ENCODE measurements around the gene SPNS2. TPM values are rescaled to one million over a fixed set of nuclear protein-coding genes. Genes with fewer than 3 reads are reported as not detected.

SPNS2 gene
- total and polyA plus RNA-seq, 2 of the 8 experiments (the other 6 are each of a cell fraction or from before 2014, with no cell fraction given) = 1.2 to 1.5 TPM

DNA sequence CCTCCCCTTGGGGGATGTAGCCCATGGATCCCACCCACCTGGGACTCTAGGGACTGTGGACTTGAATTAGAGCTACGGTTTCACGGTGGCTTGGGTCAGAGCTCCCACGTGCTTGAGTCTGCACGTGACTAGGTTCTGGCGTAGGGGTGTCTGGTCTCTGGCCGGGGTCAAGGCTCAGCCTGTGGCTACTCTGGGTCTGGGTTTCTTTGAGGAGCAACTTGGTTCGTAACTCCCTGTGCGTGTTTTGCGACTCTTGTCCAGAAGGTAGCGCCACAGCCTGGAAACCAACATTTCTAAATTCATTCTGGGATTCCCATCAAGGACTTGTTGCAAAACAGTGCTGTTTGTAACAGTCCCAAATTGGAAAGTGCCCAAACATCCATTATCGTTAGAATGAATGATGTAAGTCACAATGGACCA lies 62.2 kb downstream of the SPNS2 start:
- Histone ChIP-seq H3K27me3 (replicated peaks in 1 of 4; ENCODE audit: control insufficient read depth in 3 of 4, extremely low read depth in 1 of 4, insufficient read depth in 3 of 4, low read length in 3 of 4) (no peaks in the 10 kb centered on the region; a peak in 1 of 7 replicates), H3K4me3 (ENCODE audit: extremely low read depth in 1 of 4, insufficient read depth in 2 of 4, low read depth in 3 of 4, low read length in 4 of 4) (no peak overlapping the region), H3K56ac (replicated peaks; ENCODE audit: insufficient read length, low read depth, low read length) (no peak overlapping the region), H4K5ac (ENCODE audit: insufficient read length, low read depth, low read length) (no peak overlapping the region), H3K14ac (ENCODE audit: insufficient read length) (no peak overlapping the region), H2BK12ac (ENCODE audit: low read depth, low read length) (peak overlapping the region; percentile 46; the same call in 1 of the 2 replicates), H3K79me2 (ENCODE audit: control insufficient read depth in 1 of 2, insufficient read depth in 2 of 2, low read length in 2 of 2) (no peaks in the 10 kb centered on the region), H4K20me1 (replicated peaks in 1 of 2; ENCODE audit: control insufficient read depth in 1 of 2, insufficient read depth in 2 of 2, low read length in 2 of 2) (no peaks in the 10 kb centered on the region), H3K9me3 (ENCODE audit: insufficient read depth in 2 of 2, low read depth in 1 of 2, low read length in 1 of 2) (no peaks in the 10 kb centered on the region), H3K4me2 (ENCODE audit: insufficient read depth in 1 of 2, low read depth in 2 of 2, low read length in 2 of 2) (no peak overlapping the region), H3K18ac (ENCODE audit: extremely low read depth, low read length) (peak overlapping the region; percentile 33; the same call in 1 of the 2 replicates), H2AK5ac (ENCODE audit: low read depth, low read length) (no peak overlapping the region), H3K4me1 (replicated peaks in 1 of 4; ENCODE audit: control insufficient read depth in 3 of 4, insufficient read depth in 4 of 4, low read length in 3 of 4) (peaks cover 4 to 11% (median 6%) of the 10 kb centered on the region in 4 experiments; a peak in 6 of 7 replicates), H4K91ac (replicated peaks; ENCODE audit: insufficient read length, low read length) (no peak overlapping the region), H3K23ac (ENCODE audit: insufficient read length) (no peak overlapping the region), H4K8ac (ENCODE audit: extremely low read depth, insufficient read depth, low read length) (no peak overlapping the region), H3K79me1 (ENCODE audit: low read depth, low read length) (no peaks in the 10 kb centered on the region), H2AFZ (ENCODE audit: low read length) (peak overlapping the region; percentile 76; the same call in 1 of the 2 replicates), H3K23me2 (ENCODE audit: low read depth, low read length) (no peaks in the 10 kb centered on the region), H3K36me3 (ENCODE audit: control insufficient read depth in 2 of 4, insufficient read depth in 4 of 4, low read length in 3 of 4) (no peaks in the 10 kb centered on the region), H2BK15ac (ENCODE audit: low read length) (no peak overlapping the region), H3K27ac (ENCODE audit: low read depth, low read length) (no peak overlapping the region), H3K4ac (replicated peaks; ENCODE audit: insufficient read length, low read depth, low read length) (no peak overlapping the region), H3K9ac (replicated peaks in 1 of 4; ENCODE audit: extremely low read depth in 1 of 4, low read depth in 3 of 4, low read length in 3 of 4) (no peak overlapping the region), H2BK5ac (ENCODE audit: low read depth, low read length) (peak overlapping the region; percentile 8; the same call in 1 of the 2 replicates), H2BK120ac (replicated peaks; ENCODE audit: low read depth, low read length) (no peak overlapping the region), H2BK20ac (ENCODE audit: low read length) (no peak overlapping the region)
- CTCF ChIA-PET (ENCODE audit: partially characterized antibody) = interaction anchor here (0.6 to 4.1 kb wide), 15 partner anchors 10 to 140 kb away, joined by 3 to 32 read pairs (median 3); no protein-coding TSS in a partner anchor
- FAIRE-seq (peak; percentile 88), DNase-seq (ENCODE audit: low read depth in 1 of 2, low spot score in 2 of 2) (no peak)
- WGBS, 2 experiments (ENCODE audit: extremely low coverage in 1 of 2, insufficient coverage in 1 of 2, insufficient read length in 1 of 2, insufficient replicate concordance in 2 of 2, low coverage in 1 of 2, low lambda C conversion rate in 2 of 2, missing lambda C conversion rate in 1 of 2) = 73% methylated on average over 11 of the region's 11 CpGs; no CpG with 5 or more reads in 1 of the 2 experiments
- POLR2A ChIA-PET (ENCODE audit: partially characterized antibody) = interaction anchor here (1.0 to 32.8 kb wide), 3 partner anchors 10 to 72 kb away, joined by 3 to 546 read pairs (median 3); no protein-coding TSS in a partner anchor
- TF ChIP-seq USF2 (IDR thresholded peaks at IDR 0.05; ENCODE audit: low read length) (peak; percentile 59), CTCF (IDR thresholded peaks at IDR 0.05; ENCODE audit: control extremely low read depth in 1 of 3, insufficient read depth in 1 of 3, low read depth in 1 of 3, low read length in 3 of 3) (peak; percentile 47 to 54 (median 47)), RAD21 (IDR thresholded peaks at IDR 0.05 in 1 of 2, conservative IDR thresholded peaks at IDR 0.05 in 1 of 2; ENCODE audit: low read depth in 2 of 2, low read length in 2 of 2) (peak; percentile 43 to 54), MAX (IDR thresholded peaks at IDR 0.05) (peak; percentile 20; the same call in 1 of the 2 replicates), HDAC2 (IDR thresholded peaks at IDR 0.05; ENCODE audit: borderline replicate concordance in 1 of 2, low read depth in 2 of 2, low read length in 2 of 2) (no peak)
